Measurements from ENCODE around the gene ISG20L2. TPM values are rescaled to one million over a fixed set of nuclear protein-coding genes. Genes with fewer than 3 reads are reported as not detected.

ISG20L2 gene
- total and polyA plus RNA-seq, 2 experiments from 2014 or later: 23.1 to 34.9 TPM

- peaks cover 25% of the 10 kb centered on the region for H3K4me1 ChIP-seq (ENCODE audit: insufficient read depth)
- no peak for ATAC-seq
- H3K27ac ChIP-seq (ENCODE audit: low read depth): no peak overlapping the region
- Mint-ChIP-seq H3K4me1 (peaks cover 12% of the 10 kb centered on the region), H3K4me3 (no peak overlapping the region; the same call in 2 of the 3 replicates), H3K27ac (no peak overlapping the region), H3K36me3 (ENCODE audit: low read depth) (peaks cover 34% of the 10 kb centered on the region), H3K27me3 (ENCODE audit: insufficient read depth, low read depth, poor library complexity) (peaks cover 18% of the 10 kb centered on the region), H3K9me3 (no peaks in the 10 kb centered on the region)
- H2AFZ ChIP-seq: no peak overlapping the region
- 0 out of 2 replicates have a peak, but pooled peaks cover 7% of the 10 kb centered on the region for H3K79me2 ChIP-seq (replicated peaks; ENCODE audit: insufficient read depth)
- H3F3A ChIP-seq (replicated peaks; ENCODE audit: low read depth): peaks cover 13% of the 10 kb centered on the region
- H3K27me3 ChIP-seq (ENCODE audit: insufficient read depth): no peaks in the 10 kb centered on the region
- TF ChIP-seq ZNF114 (CRISPR knock-in tag; IDR thresholded peaks at IDR 0.05) (no peak), CTCF (conservative IDR thresholded peaks at IDR 0.05; ENCODE audit: low read depth in 2 of 2) (no peak), CREB1 (CRISPR knock-in tag; IDR thresholded peaks at IDR 0.05; ENCODE audit: low read depth) (no peak), REST (IDR thresholded peaks at IDR 0.05; ENCODE audit: unreplicated experiment) (no peak), EZH2 (IDR thresholded peaks at IDR 0.05; ENCODE audit: low read depth, unreplicated experiment) (no peak), EZH2phosphoT487 (IDR thresholded peaks at IDR 0.05; ENCODE audit: unreplicated experiment) (no peak), ZNF331 (CRISPR knock-in tag; IDR thresholded peaks at IDR 0.05; ENCODE audit: low read depth) (no peak), POLR2AphosphoS5 (IDR thresholded peaks at IDR 0.05; ENCODE audit: low read depth) (no peak), ZNF462 (CRISPR knock-in tag; IDR thresholded peaks at IDR 0.05) (no peak), JUNB (IDR thresholded peaks at IDR 0.05; ENCODE audit: unreplicated experiment) (no peak), STAT1 (IDR thresholded peaks at IDR 0.05; ENCODE audit: unreplicated experiment) (no peak), NANOG (IDR thresholded peaks at IDR 0.05; ENCODE audit: borderline replicate concordance) (no peak), ETS1 (IDR thresholded peaks at IDR 0.05) (no peak)
- DNase-seq (ENCODE audit: low spot score): no peak
- H3K9me2 ChIP-seq (ENCODE audit: insufficient read depth): no peaks in the 10 kb centered on the region
- H3K4me2 ChIP-seq: no peak overlapping the region
- H3K4me3 ChIP-seq: no peak overlapping the region
- peaks cover 5% of the 10 kb centered on the region; the same call in 1 of the 2 replicates for H3K36me3 ChIP-seq (ENCODE audit: insufficient read depth)
- H4K20me1 ChIP-seq (replicated peaks; ENCODE audit: insufficient read depth): no peaks in the 10 kb centered on the region
These were observed 9.8 kb upstream of the ISG20L2 start for GRCh38 chr1:156738407-156738806.

Data from GM23338 (cell line).